HCT116 (cell line): ENCODE data around the gene LRRK1.

Experiments used
- CEBPB ChIP-seq: IDR thresholded peaks from 2 replicates; pipeline ENCODE4 v1.6.1; 2012; ENCODE audit warnings: low read depth
- CTCF ChIP-seq, 3 experiments: fragments of 200-600 bp in 1 of 3; sonication (generic) in 1 of 3; IDR thresholded peaks in 2 of 3; conservative IDR thresholded peaks in 1 of 3; 2 replicates each; pipeline ENCODE4 v1.5.1; 2012 to 2017; ENCODE audit warnings: low read depth in 2 of 3, low read length in 2 of 3, antibody characterized with exemption in 1 of 3, borderline replicate concordance in 1 of 3, control low read depth in 1 of 3, mild to moderate bottlenecking in 1 of 3, mixed read lengths in 1 of 3, mixed run types in 1 of 3, moderate library complexity in 1 of 3; ENCODE audit not compliant: insufficient read depth in 1 of 3
- EZH2 ChIP-seq: fragments of 200-600 bp; sonication (generic); IDR thresholded peaks from 2 replicates; pipeline ENCODE4 v1.6.1; 2017; ENCODE audit warnings: antibody characterized with exemption, mixed run types
- EZH2phosphoT487 ChIP-seq: fragments of 200-600 bp; IDR thresholded peaks from 2 replicates; pipeline ENCODE4 v1.6.1; 2018; ENCODE audit warnings: antibody characterized with exemption, borderline replicate concordance
- POLR2A ChIP-seq: IDR thresholded peaks from 2 replicates; pipeline ENCODE4 v1.7.0; 2011; ENCODE audit warnings: borderline replicate concordance; ENCODE audit not compliant: insufficient read depth, insufficient read length; ENCODE audit errors: extremely low read depth
- POLR2AphosphoS5 ChIP-seq: IDR thresholded peaks from 2 replicates; pipeline ENCODE4 v1.6.1; 2011; ENCODE audit warnings: mild to moderate bottlenecking, low read depth, low read length, moderate library complexity
- REST ChIP-seq: IDR thresholded peaks from 2 replicates; pipeline ENCODE4 v1.6.1; 2012; ENCODE audit warnings: low read depth
- YY1 ChIP-seq: IDR thresholded peaks from 2 replicates; pipeline ENCODE4 v1.6.1; 2011; ENCODE audit warnings: low read length, low read depth, moderate library complexity, mild to moderate bottlenecking; ENCODE audit not compliant: insufficient replicate concordance; ENCODE audit errors: extremely low read depth
- ZNF274 ChIP-seq: fragments of 200-500 bp; sonication (Bioruptor generic); IDR thresholded peaks from 2 replicates; pipeline ENCODE4 v1.6.1; 2014; ENCODE audit warnings: mild to moderate bottlenecking, low read depth, low read length, inconsistent platforms

GRCh38 chr15:101033801-101034200, 114.6 kb downstream of the LRRK1 start:
- no peak for TF ChIP-seq CTCF (IDR thresholded peaks at IDR 0.05 in 2 of 3, conservative IDR thresholded peaks at IDR 0.05 in 1 of 3; ENCODE audit: borderline replicate concordance in 1 of 3, insufficient read depth in 1 of 3, low read depth in 2 of 3, low read length in 2 of 3)
- no peak for TF ChIP-seq POLR2AphosphoS5
- TF ChIP-seq POLR2A: no peak
- no peak for TF ChIP-seq REST
- TF ChIP-seq ZNF274: no peak
- TF ChIP-seq YY1: no peak
- no peak for TF ChIP-seq EZH2
- TF ChIP-seq CEBPB: no peak
- TF ChIP-seq EZH2phosphoT487: no peak
